Stomach smooth muscle (tissue), 2 donors: ENCODE measurements around the gene ELF4.

Experiments
- H3K27ac ChIP-seq: one replicate; pipeline ENCODE4 v1.7.0; 2013; ENCODE audit warnings: mild to moderate bottlenecking, low read length, inconsistent platforms
- H3K27me3 ChIP-seq, 2 donors: one replicate each; pipeline ENCODE4 v1.7.0; 2013; ENCODE audit warnings: low read length in 2 of 2; ENCODE audit not compliant: insufficient read depth in 2 of 2, control insufficient read depth in 1 of 2
- H3K36me3 ChIP-seq, 2 donors: one replicate each; pipeline ENCODE4 v1.7.0; 2013; ENCODE audit warnings: low read length in 2 of 2; ENCODE audit not compliant: control insufficient read depth in 2 of 2, insufficient read depth in 2 of 2
- H3K4me1 ChIP-seq: one replicate; pipeline ENCODE4 v1.7.0; 2013; ENCODE audit warnings: low read length; ENCODE audit not compliant: control insufficient read depth, insufficient read depth
- H3K4me3 ChIP-seq, 2 donors: one replicate each; pipeline ENCODE4 v1.7.0; 2013; ENCODE audit warnings: low read length in 2 of 2
- H3K9ac ChIP-seq, 2 donors: one replicate each; pipeline ENCODE4 v1.7.0; 2013; ENCODE audit warnings: low read length in 2 of 2, mild to moderate bottlenecking in 1 of 2
- H3K9me3 ChIP-seq, 2 donors: one replicate each; pipeline ENCODE4 v1.7.0; 2013; ENCODE audit warnings: low read length in 2 of 2; ENCODE audit not compliant: control insufficient read depth in 2 of 2
- donor health status: healthy.
- donor health status: Pancreatic carcinoma.

Gene ELF4

GRCh38 chrX:130047416-130047815, 62.9 kb downstream of the ELF4 start:
- Histone ChIP-seq H3K27me3 (peaks cover 0 to 7% of the 10 kb centered on the region in 2 donors), H3K9me3 (peaks cover 0 to 2% of the 10 kb centered on the region in 2 donors), H3K9ac (no peak overlapping the region), H3K27ac (no peak overlapping the region), H3K4me1 (no peaks in the 10 kb centered on the region), H3K4me3 (no peak overlapping the region), H3K36me3 (peaks cover 20 to 25% of the 10 kb centered on the region in 2 donors)

GRCh38 chrX:130039847-130040246, 70.5 kb downstream of the ELF4 start:
- Histone ChIP-seq H3K4me3 (no peak overlapping the region), H3K27ac (no peak overlapping the region), H3K9ac (no peak overlapping the region), H3K36me3 (peaks cover 20 to 30% of the 10 kb centered on the region in 2 donors), H3K4me1 (no peaks in the 10 kb centered on the region), H3K27me3 (peaks cover 0 to 2% of the 10 kb centered on the region in 2 donors), H3K9me3 (no peaks in the 10 kb centered on the region)

- Histone ChIP-seq H3K36me3 (peaks cover 22 to 27% of the 10 kb centered on the region in 2 donors), H3K27me3 (peaks cover 0 to 9% of the 10 kb centered on the region in 2 donors), H3K9ac (no peak overlapping the region), H3K9me3 (no peaks in the 10 kb centered on the region), H3K4me1 (no peaks in the 10 kb centered on the region), H3K27ac (no peak overlapping the region), H3K4me3 (no peak overlapping the region)
Measured at GRCh38 chrX:130034178-130034577, 76.1 kb downstream of the ELF4 start.

- peaks cover 18 to 22% of the 10 kb centered on the region in 2 donors for H3K36me3 ChIP-seq
- H3K9ac ChIP-seq: no peak overlapping the region
- no peaks in the 10 kb centered on the region for H3K9me3 ChIP-seq
- H3K4me1 ChIP-seq: no peaks in the 10 kb centered on the region
- H3K27me3 ChIP-seq: peaks cover 0 to 8% of the 10 kb centered on the region in 2 donors
- no peak overlapping the region for H3K4me3 ChIP-seq
- no peak overlapping the region for H3K27ac ChIP-seq
Measured at GRCh38 chrX:130032552-130032951, 77.7 kb downstream of the ELF4 start.

GRCh38 chrX:130030826-130031225, 79.5 kb downstream of the ELF4 start:
- no peaks in the 10 kb centered on the region for H3K9me3 ChIP-seq
- H3K4me1 ChIP-seq: no peaks in the 10 kb centered on the region
- H3K4me3 ChIP-seq: no peak overlapping the region
- no peak overlapping the region for H3K27ac ChIP-seq
- H3K9ac ChIP-seq: no peak overlapping the region
- H3K36me3 ChIP-seq: peaks cover 28 to 33% of the 10 kb centered on the region in 2 donors
- H3K27me3 ChIP-seq: peaks cover 0 to 8% of the 10 kb centered on the region in 2 donors

- Histone ChIP-seq H3K36me3 (peaks cover 26 to 30% of the 10 kb centered on the region in 2 donors), H3K9me3 (no peaks in the 10 kb centered on the region), H3K4me3 (no peak overlapping the region), H3K27ac (no peak overlapping the region), H3K9ac (no peak overlapping the region), H3K27me3 (peaks cover 0 to 5% of the 10 kb centered on the region in 2 donors), H3K4me1 (peaks cover 8% of the 10 kb centered on the region)
Measured at GRCh38 chrX:130028196-130028595, 82.1 kb downstream of the ELF4 start.

GRCh38 chrX:130027569-130027968, 82.7 kb downstream of the ELF4 start:
- H3K9ac ChIP-seq: no peak overlapping the region
- H3K36me3 ChIP-seq: peaks cover 26 to 31% of the 10 kb centered on the region in 2 donors
- no peak overlapping the region for H3K27ac ChIP-seq
- H3K4me1 ChIP-seq: peaks cover 8% of the 10 kb centered on the region
- H3K4me3 ChIP-seq: no peak overlapping the region
- peaks cover 0 to 5% of the 10 kb centered on the region in 2 donors for H3K27me3 ChIP-seq
- no peaks in the 10 kb centered on the region for H3K9me3 ChIP-seq

- H3K27me3 ChIP-seq: peaks cover 0 to 7% of the 10 kb centered on the region in 2 donors
- peaks cover 8% of the 10 kb centered on the region for H3K4me1 ChIP-seq
- H3K36me3 ChIP-seq: peaks cover 24 to 32% of the 10 kb centered on the region in 2 donors
- H3K9me3 ChIP-seq: no peaks in the 10 kb centered on the region
- no peak overlapping the region for H3K4me3 ChIP-seq
- H3K9ac ChIP-seq: no peak overlapping the region
- H3K27ac ChIP-seq: no peak overlapping the region
Measured at GRCh38 chrX:130025256-130025655, 85.0 kb downstream of the ELF4 start.

- Histone ChIP-seq H3K4me1 (peaks cover 8% of the 10 kb centered on the region), H3K27ac (no peak overlapping the region), H3K36me3 (peaks cover 20 to 29% of the 10 kb centered on the region in 2 donors), H3K4me3 (no peak overlapping the region), H3K27me3 (peaks cover 0 to 3% of the 10 kb centered on the region in 2 donors), H3K9me3 (no peaks in the 10 kb centered on the region), H3K9ac (no peak overlapping the region)
Measured at GRCh38 chrX:130024127-130024526, 86.2 kb downstream of the ELF4 start.

GRCh38 chrX:130020661-130021324, 89.5 kb downstream of the ELF4 start:
- H3K27ac ChIP-seq: no peak overlapping the region
- H3K27me3 ChIP-seq: peaks cover 0 to 3% of the 10 kb centered on the region in 2 donors
- H3K9ac ChIP-seq: no peak overlapping the region
- H3K9me3 ChIP-seq: no peaks in the 10 kb centered on the region
- H3K4me1 ChIP-seq: peaks cover 11% of the 10 kb centered on the region
- peaks cover 10 to 22% of the 10 kb centered on the region in 2 donors for H3K36me3 ChIP-seq
- H3K4me3 ChIP-seq: no peak overlapping the region

GRCh38 chrX:130018143-130018542, 92.2 kb downstream of the ELF4 start:
- H3K36me3 ChIP-seq: peaks cover 8 to 22% of the 10 kb centered on the region in 2 donors
- H3K27ac ChIP-seq: no peak overlapping the region
- peaks cover 3% of the 10 kb centered on the region for H3K4me1 ChIP-seq
- H3K27me3 ChIP-seq: peaks cover 0 to 3% of the 10 kb centered on the region in 2 donors
- no peak overlapping the region for H3K9ac ChIP-seq
- no peak overlapping the region for H3K4me3 ChIP-seq
- no peaks in the 10 kb centered on the region for H3K9me3 ChIP-seq
